Chondrocyte (in vitro differentiated cells): Measurements from ENCODE around the gene PRSS56. TPM values are rescaled to one million over a fixed set of nuclear protein-coding genes. Genes with fewer than 3 reads are reported as not detected.

Source experiments
- DNase-seq: peaks from one replicate; pipeline ENCODE4 v3.0.0; 2021; ENCODE audit warnings: mixed read lengths, low spot score
- H3K27ac Mint-ChIP-seq: one replicate; pipeline ENCODE4 v1.8.0; 2021; ENCODE audit warnings: mild to moderate bottlenecking, moderate library complexity, mixed read lengths; ENCODE audit not compliant: unreplicated experiment
- H3K27me3 Mint-ChIP-seq: 2 replicates; pipeline ENCODE4 v1.8.0; 2021; ENCODE audit warnings: low read depth, mixed read lengths
- H3K36me3 Mint-ChIP-seq: 2 replicates; pipeline ENCODE4 v1.8.0; 2021; ENCODE audit warnings: low read depth, mixed read lengths
- H3K4me1 Mint-ChIP-seq: 2 replicates; pipeline ENCODE4 v1.8.0; 2021; ENCODE audit warnings: low read depth, mild to moderate bottlenecking, mixed read lengths
- H3K4me3 Mint-ChIP-seq: one replicate; pipeline ENCODE4 v1.8.0; 2021; ENCODE audit warnings: mild to moderate bottlenecking, moderate library complexity, mixed read lengths; ENCODE audit not compliant: unreplicated experiment
- H3K9me3 Mint-ChIP-seq: 2 replicates; pipeline ENCODE4 v1.8.0; 2021; ENCODE audit warnings: low read depth, mixed read lengths
- total RNA-seq: library from RNA; stranded (reverse); gene quantifications from 3 replicates; pipeline ENCODE4 v1.2.1, GENCODE V29; 2021
- TF ChIP-seq, protein P1 (sequence below): fragments of 200-600 bp; sonication (generic); IDR thresholded peaks from 2 replicates; pipeline ENCODE4 v1.5.0; 2021; ENCODE audit warnings: antibody characterized with exemption, mild to moderate bottlenecking, moderate library complexity

Gene PRSS56
- total RNA-seq, 1 donor from 2014 or later: not detected

DNA sequence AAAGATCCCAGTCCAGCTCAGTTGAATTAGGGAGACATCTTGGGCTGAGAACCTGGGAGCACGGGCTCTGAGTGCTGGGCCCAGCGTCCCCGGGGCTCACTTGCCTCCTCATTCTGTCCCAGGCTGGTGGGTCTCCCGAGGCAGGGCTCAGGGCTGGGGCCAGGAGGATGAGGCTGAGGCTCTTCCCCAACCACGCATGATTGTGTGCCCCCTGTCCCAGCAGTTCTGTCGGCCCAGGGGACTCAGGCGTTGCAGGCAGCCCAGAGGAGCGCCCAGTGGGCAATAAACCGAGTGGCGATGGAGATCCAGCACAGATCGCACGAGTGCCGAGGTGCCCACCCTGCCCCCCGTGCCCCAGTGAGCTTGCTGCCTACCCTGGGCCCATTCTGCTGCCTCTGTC, 910 bp downstream of the PRSS56 start:
- Mint-ChIP-seq H3K4me3 (no peak overlapping the region), H3K27ac (no peak overlapping the region), H3K4me1 (peaks cover 7% of the 10 kb centered on the region), H3K36me3 (no peaks in the 10 kb centered on the region), H3K27me3 (peaks cover 37% of the 10 kb centered on the region), H3K9me3 (no peaks in the 10 kb centered on the region)
- TF ChIP-seq, protein P1, sequence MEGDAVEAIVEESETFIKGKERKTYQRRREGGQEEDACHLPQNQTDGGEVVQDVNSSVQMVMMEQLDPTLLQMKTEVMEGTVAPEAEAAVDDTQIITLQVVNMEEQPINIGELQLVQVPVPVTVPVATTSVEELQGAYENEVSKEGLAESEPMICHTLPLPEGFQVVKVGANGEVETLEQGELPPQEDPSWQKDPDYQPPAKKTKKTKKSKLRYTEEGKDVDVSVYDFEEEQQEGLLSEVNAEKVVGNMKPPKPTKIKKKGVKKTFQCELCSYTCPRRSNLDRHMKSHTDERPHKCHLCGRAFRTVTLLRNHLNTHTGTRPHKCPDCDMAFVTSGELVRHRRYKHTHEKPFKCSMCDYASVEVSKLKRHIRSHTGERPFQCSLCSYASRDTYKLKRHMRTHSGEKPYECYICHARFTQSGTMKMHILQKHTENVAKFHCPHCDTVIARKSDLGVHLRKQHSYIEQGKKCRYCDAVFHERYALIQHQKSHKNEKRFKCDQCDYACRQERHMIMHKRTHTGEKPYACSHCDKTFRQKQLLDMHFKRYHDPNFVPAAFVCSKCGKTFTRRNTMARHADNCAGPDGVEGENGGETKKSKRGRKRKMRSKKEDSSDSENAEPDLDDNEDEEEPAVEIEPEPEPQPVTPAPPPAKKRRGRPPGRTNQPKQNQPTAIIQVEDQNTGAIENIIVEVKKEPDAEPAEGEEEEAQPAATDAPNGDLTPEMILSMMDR: no peak
- no peak for DNase-seq

DNA sequence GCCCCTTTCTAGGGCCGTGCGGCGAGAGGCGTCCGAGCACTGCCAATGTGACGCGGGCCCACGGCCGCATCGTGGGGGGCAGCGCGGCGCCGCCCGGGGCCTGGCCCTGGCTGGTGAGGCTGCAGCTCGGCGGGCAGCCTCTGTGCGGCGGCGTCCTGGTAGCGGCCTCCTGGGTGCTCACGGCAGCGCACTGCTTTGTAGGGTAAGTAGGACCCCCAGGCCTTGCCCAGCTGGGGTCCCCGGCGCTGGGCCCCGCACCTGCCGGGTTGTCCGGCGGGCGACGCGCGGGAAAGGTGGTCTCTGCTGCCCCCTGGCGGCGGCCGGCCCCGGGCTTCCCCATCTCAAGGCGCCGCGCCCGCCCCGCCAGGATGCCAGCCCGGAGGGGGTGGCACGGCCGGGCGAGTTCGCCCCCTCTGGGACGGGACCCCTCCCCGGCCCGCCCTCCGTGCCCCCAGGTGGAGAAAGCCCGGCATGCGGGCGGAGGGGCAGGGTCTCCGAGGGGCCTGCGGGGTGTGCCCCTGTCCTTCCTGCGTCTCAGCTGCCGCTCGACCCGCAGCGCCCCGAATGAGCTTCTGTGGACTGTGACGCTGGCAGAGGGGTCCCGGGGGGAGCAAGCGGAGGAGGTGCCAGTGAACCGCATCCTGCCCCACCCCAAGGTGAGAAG, 1.9 kb downstream of the PRSS56 start:
- Mint-ChIP-seq H3K4me1 (peaks cover 7% of the 10 kb centered on the region), H3K36me3 (no peaks in the 10 kb centered on the region), H3K27me3 (peaks cover 34% of the 10 kb centered on the region), H3K4me3 (no peak overlapping the region), H3K27ac (no peak overlapping the region), H3K9me3 (no peaks in the 10 kb centered on the region)
- TF ChIP-seq, protein P1: peak; percentile 95
- DNase-seq: no peak

DNA sequence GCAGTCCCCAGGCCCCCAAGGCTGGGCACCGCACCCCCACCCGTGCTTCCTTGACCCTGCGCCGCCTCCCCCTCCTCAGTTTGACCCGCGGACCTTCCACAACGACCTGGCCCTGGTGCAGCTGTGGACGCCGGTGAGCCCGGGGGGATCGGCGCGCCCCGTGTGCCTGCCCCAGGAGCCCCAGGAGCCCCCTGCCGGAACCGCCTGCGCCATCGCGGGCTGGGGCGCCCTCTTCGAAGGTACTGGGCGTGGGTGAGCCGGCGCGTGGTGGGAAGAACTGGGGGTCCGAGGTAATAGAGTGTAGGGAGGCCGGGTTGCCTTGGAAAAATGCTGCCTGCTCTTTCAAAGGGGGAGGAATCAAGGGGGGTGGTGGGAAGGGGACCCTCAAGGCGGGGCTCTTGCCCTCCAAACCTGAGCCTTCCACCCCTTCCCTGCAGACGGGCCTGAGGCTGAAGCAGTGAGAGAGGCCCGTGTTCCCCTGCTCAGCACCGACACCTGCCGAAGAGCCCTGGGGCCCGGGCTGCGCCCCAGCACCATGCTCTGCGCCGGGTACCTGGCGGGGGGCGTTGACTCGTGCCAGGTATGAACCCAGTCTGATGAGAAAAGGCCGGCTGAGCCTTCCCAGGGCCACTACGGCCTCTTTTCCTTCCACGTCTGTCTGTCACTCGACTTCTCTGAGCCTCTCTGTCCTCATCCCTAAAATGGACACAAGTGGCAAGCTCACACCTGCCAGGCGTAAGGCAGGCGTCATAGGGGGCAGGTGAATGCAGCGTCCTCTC, 2.6 kb downstream of the PRSS56 start:
- Mint-ChIP-seq H3K27me3 (peaks cover 30% of the 10 kb centered on the region), H3K36me3 (no peaks in the 10 kb centered on the region), H3K4me1 (peaks cover 7% of the 10 kb centered on the region), H3K27ac (no peak overlapping the region), H3K4me3 (no peak overlapping the region), H3K9me3 (no peaks in the 10 kb centered on the region)
- no peak for DNase-seq
- TF ChIP-seq, protein P1: no peak

DNA sequence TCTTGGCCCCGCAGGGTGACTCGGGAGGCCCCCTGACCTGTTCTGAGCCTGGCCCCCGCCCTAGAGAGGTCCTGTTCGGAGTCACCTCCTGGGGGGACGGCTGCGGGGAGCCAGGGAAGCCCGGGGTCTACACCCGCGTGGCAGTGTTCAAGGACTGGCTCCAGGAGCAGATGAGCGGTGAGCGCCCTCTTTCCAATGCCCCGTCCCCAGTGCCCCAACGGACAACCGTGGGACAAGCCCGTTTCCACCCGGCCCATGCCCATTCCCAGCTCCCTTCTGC, 3.2 kb downstream of the PRSS56 start:
- Mint-ChIP-seq H3K9me3 (no peaks in the 10 kb centered on the region), H3K27me3 (peaks cover 30% of the 10 kb centered on the region), H3K4me1 (peaks cover 7% of the 10 kb centered on the region), H3K36me3 (no peaks in the 10 kb centered on the region), H3K27ac (no peak overlapping the region), H3K4me3 (no peak overlapping the region)
- DNase-seq: no peak
- TF ChIP-seq, protein P1: no peak

DNA sequence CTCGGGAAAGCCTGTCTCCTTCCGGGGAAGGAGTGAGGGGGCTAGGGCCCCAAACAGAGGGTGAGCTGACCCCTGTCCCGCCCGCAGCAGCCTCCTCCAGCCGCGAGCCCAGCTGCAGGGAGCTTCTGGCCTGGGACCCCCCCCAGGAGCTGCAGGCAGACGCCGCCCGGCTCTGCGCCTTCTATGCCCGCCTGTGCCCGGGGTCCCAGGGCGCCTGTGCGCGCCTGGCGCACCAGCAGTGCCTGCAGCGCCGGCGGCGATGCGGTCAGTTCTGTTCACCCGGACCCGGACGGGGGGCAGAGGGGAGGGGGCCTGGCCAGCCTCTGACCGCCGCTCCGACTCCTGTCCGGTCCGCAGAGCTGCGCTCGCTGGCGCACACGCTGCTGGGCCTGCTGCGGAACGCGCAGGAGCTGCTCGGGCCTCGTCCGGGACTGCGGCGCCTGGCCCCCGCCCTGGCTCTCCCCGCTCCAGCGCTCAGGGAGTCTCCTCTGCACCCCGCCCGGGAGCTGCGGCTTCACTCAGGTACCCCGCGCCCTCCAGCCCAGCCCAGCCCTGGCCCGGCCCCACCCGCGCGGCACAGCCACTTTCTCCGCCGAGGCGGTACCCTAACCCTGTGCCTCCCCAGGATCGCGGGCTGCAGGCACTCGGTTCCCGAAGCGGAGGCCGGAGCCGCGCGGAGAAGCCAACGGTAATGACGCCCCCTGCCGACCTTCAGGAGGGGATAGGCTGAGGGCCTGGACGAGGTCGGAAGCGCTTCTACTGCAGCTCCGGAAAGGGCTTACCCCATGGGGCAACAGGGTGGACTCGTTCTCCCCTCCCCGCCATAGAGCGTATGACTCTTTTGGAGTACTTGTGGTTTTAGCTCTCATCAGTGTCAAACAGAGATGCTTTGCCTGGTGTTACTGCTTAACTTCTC, 3.8 kb downstream of the PRSS56 start:
- H3K4me3 Mint-ChIP-seq: peak overlapping the region; percentile 33
- H3K9me3 Mint-ChIP-seq: no peaks in the 10 kb centered on the region
- H3K27ac Mint-ChIP-seq: no peak overlapping the region
- no peak for DNase-seq
- TF ChIP-seq, protein P1: peak; percentile 71
- H3K36me3 Mint-ChIP-seq: no peaks in the 10 kb centered on the region
- peaks cover 7% of the 10 kb centered on the region for H3K4me1 Mint-ChIP-seq
- H3K27me3 Mint-ChIP-seq: peaks cover 32% of the 10 kb centered on the region
